ENCODE data around the gene ACOT8. TPM values are rescaled to one million over a fixed set of nuclear protein-coding genes. Genes with fewer than 3 reads are reported as not detected.
A peak's percentile ranks its signal among the peaks of the same experiment; 100 is the strongest.
"Not testable (repeated sequence)": the region's sequence is repeated elsewhere in the genome, so short reads cannot be mapped to it uniquely, and the experiment has no call there.

ACOT8 gene
- total RNA-seq, 1 experiment from 2014 or later, result 36.2 TPM

DNA sequence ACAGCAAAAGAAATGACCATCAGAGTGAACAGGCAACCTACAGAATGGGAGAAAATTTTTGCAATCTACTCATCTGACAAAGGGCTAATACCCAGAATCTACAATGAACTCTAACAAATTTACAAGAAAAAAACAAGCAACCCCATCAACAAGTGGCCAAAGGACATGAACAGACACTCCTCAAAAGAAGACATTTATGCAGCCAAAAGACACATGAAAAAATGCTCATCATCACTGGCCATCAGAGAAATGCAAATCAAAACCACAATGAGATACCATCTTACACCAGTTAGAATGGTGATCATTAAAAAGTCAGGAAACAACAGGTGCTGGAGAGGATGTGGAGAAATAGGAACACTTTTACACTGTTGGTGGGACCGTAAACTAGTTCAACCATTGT is 59.7 kb downstream of the ACOT8 start:
- BruUV-seq (replicated peaks), result TSS peak; percentile 10
- H3K27me3 Mint-ChIP-seq (ENCODE audit: insufficient read depth, unreplicated experiment); H3K9me3 ChIP-seq; H3K4me3 ChIP-seq (ENCODE audit: low read depth, low read length); intact Hi-C loops (cut with micrococcal nuclease; ENCODE audit: unreplicated experiment); CTCF ChIA-PET; H3K4me1 Mint-ChIP-seq (ENCODE audit: low read depth, unreplicated experiment); POLR2A ChIA-PET; H3K27me3 ChIP-seq (replicated peaks; ENCODE audit: control insufficient read depth, insufficient read depth, low read length); H3K4me1 ChIP-seq; H3K27ac Mint-ChIP-seq (ENCODE audit: unreplicated experiment); DNase-seq; H3K4me3 Mint-ChIP-seq (ENCODE audit: unreplicated experiment); H3K36me3 ChIP-seq (ENCODE audit: control insufficient read depth, insufficient read depth, low read length); H3K9me3 Mint-ChIP-seq (ENCODE audit: unreplicated experiment): not testable (repeated sequence)
- H3K36me3 Mint-ChIP-seq (ENCODE audit: insufficient read depth, unreplicated experiment), result peaks cover 33% of the 10 kb centered on the region

DNA sequence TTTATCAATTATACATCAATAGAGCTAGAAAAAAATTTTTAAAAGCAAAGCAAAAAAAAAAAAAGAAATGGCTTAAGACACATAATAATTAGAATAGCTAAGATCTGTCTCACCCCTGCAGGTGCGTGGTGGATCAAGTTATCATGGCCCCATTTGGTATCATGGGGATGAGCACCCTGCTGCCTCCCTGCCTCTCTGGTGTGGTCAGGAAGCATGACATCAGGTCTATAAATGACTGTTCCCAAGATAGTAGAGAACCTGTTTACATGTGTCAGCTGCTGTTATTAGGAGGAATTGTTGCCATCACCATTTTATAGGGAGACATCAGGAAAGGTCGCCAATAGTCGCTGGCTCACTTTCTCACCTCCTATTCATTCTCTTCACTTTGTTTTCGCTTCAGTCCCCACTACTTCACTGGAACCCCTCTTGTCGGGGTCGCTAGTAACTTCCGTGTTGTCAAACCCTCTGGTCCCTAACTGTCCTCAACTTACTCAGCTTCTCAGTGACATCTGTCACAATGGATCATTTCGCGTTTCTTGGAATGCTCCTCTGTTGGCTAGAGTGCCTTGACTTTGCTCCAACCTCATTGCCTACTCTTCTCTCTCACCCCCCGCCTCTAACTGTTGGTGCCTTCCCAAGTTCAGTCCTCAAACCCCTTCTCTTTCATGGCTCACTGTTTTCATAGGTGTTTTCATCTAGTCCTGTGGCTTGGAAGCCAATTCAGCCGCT is 60.7 kb downstream of the ACOT8 start:
- Mint-ChIP-seq H3K9me3 (ENCODE audit: unreplicated experiment) (no peaks in the 10 kb centered on the region), H3K4me1 (ENCODE audit: low read depth, unreplicated experiment) (peaks cover 10% of the 10 kb centered on the region)

DNA sequence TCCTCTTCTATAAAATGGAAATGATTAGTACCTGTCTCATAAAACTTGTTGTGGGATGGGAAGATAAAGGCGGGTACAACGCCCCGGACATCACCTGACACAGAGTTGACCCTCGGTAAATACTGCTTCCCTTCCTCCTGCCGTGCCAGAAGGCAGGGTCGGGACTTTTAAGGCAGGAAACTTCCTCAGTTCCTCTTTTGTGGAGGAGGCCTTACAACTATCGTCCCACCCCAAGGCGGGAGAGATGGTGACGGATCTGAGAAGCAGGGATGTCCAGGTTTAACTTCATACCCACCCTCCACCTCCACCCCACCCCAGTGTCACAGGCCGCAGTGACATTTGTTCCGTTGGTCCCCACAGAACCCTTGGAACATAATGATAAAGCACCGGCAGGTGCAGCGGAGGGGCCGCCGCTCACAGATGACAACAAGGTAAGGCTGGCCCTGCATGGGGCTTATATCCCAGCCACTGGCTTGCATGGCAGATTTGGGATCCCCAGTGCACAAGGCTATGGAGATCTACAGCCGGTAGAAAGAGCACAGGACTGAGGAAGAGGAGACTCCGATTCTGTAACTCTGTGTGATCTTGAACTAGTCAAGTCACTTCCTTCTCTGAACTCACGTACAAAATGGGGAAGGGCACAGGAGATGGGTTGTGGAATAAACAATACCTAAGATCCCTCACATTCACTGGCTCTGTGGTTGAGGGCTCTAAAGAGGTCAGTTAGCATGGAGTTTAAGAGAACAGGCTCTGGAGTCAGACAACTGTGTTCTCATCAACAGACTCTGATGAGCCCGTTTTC is 64.7 kb downstream of the ACOT8 start:
- Mint-ChIP-seq H3K4me3 (ENCODE audit: unreplicated experiment) (peak overlapping the region; percentile 76), H3K9me3 (ENCODE audit: unreplicated experiment) (no peaks in the 10 kb centered on the region), H3K27ac (ENCODE audit: unreplicated experiment) (peak overlapping the region; percentile 87), H3K36me3 (ENCODE audit: insufficient read depth, unreplicated experiment) (peaks cover 35% of the 10 kb centered on the region), H3K27me3 (ENCODE audit: insufficient read depth, unreplicated experiment) (no peaks in the 10 kb centered on the region), H3K4me1 (ENCODE audit: low read depth, unreplicated experiment) (peaks cover 12% of the 10 kb centered on the region)
- ChIA-PET POLR2A (interaction anchor here (0.6 to 1.3 kb wide), 6 partner anchors 12 to 325 kb away, joined by 3 to 6 read pairs (median 4); partner anchors contain the start of gene ZSWIM1), CTCF (interaction anchor here (1.3 kb wide), 1 partner anchor 21 kb away, joined by 13 read pairs; no protein-coding TSS in a partner anchor)
- TF ChIP-seq, protein P1, sequence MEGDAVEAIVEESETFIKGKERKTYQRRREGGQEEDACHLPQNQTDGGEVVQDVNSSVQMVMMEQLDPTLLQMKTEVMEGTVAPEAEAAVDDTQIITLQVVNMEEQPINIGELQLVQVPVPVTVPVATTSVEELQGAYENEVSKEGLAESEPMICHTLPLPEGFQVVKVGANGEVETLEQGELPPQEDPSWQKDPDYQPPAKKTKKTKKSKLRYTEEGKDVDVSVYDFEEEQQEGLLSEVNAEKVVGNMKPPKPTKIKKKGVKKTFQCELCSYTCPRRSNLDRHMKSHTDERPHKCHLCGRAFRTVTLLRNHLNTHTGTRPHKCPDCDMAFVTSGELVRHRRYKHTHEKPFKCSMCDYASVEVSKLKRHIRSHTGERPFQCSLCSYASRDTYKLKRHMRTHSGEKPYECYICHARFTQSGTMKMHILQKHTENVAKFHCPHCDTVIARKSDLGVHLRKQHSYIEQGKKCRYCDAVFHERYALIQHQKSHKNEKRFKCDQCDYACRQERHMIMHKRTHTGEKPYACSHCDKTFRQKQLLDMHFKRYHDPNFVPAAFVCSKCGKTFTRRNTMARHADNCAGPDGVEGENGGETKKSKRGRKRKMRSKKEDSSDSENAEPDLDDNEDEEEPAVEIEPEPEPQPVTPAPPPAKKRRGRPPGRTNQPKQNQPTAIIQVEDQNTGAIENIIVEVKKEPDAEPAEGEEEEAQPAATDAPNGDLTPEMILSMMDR (IDR thresholded peaks at IDR 0.05; ENCODE audit: insufficient read depth in 1 of 2, low read depth in 1 of 2, low read length in 1 of 2, severe bottlenecking in 1 of 2, unreplicated experiment in 1 of 2), result no peak
- Histone ChIP-seq H3K27me3 (replicated peaks; ENCODE audit: control insufficient read depth, insufficient read depth, low read length) (no peaks in the 10 kb centered on the region), H3K4me1 (peaks cover 5% of the 10 kb centered on the region), H3K4me3 (ENCODE audit: low read depth, low read length) (peak overlapping the region; percentile 81), H3K36me3 (ENCODE audit: control insufficient read depth, insufficient read depth, low read length) (peaks cover 7% of the 10 kb centered on the region; the same call in 1 of the 2 replicates), H3K9me3 (no peaks in the 10 kb centered on the region)
- TSS peak; percentile 53 for BruUV-seq (replicated peaks)
- intact Hi-C loops (cut with micrococcal nuclease; ENCODE audit: unreplicated experiment), result no loop called here
- DNase-seq, result no peak

More for the DNA sequence above, 60.7 kb downstream of the ACOT8 start:
- no TSS peak for BruUV-seq (replicated peaks)
- Histone ChIP-seq H3K36me3 (ENCODE audit: control insufficient read depth, insufficient read depth, low read length) (peaks cover 7% of the 10 kb centered on the region; the same call in 1 of the 2 replicates), H3K27me3 (replicated peaks; ENCODE audit: control insufficient read depth, insufficient read depth, low read length) (no peaks in the 10 kb centered on the region), H3K9me3 (no peaks in the 10 kb centered on the region), H3K4me1 (peaks cover 5% of the 10 kb centered on the region), H3K4me3 (ENCODE audit: low read depth, low read length) (no peak overlapping the region)
- Mint-ChIP-seq H3K36me3 (ENCODE audit: insufficient read depth, unreplicated experiment) (peaks cover 33% of the 10 kb centered on the region), H3K4me3 (ENCODE audit: unreplicated experiment) (no peak overlapping the region), H3K27ac (ENCODE audit: unreplicated experiment) (no peak overlapping the region), H3K27me3 (ENCODE audit: insufficient read depth, unreplicated experiment) (no peaks in the 10 kb centered on the region)
- POLR2A ChIA-PET, result no interaction called here
- intact Hi-C loops (cut with micrococcal nuclease; ENCODE audit: unreplicated experiment), result no loop called here
- TF ChIP-seq, protein P1 (IDR thresholded peaks at IDR 0.05; ENCODE audit: insufficient read depth in 1 of 2, low read depth in 1 of 2, low read length in 1 of 2, severe bottlenecking in 1 of 2, unreplicated experiment in 1 of 2), result no peak
- CTCF ChIA-PET, result interaction anchor here (0.7 kb wide), 1 partner anchor 175 kb away, joined by 3 read pairs; no protein-coding TSS in a partner anchor
- DNase-seq, result no peak

Other genes starting within 250 kb of the ACOT8 start
- gene WFDC10A, start 227.7 kb downstream of the ACOT8 start, total RNA-seq (2022), result not detected in 2 replicates
- not detected in 2 replicates for gene WFDC9, start 226.1 kb downstream of the ACOT8 start, total RNA-seq (2022)
- not detected in 2 replicates for gene WFDC11, start 187.2 kb downstream of the ACOT8 start, total RNA-seq (2022)
- not detected in 2 replicates for gene WFDC13, start 155.4 kb downstream of the ACOT8 start, total RNA-seq (2022)
- not detected in 2 replicates for gene WFDC10B, start 152.4 kb downstream of the ACOT8 start, total RNA-seq (2022)
- not detected in 2 replicates for gene SPINT4, start 135.0 kb downstream of the ACOT8 start, total RNA-seq (2022)
- gene WFDC3, start 65.5 kb downstream of the ACOT8 start, total RNA-seq (2022), result 1.1 and 1.7 TPM in 2 replicates
- 89.3 and 105 TPM in 2 replicates for gene DNTTIP1, start 65.4 kb downstream of the ACOT8 start, total RNA-seq (2022)
- gene UBE2C, start 44.7 kb downstream of the ACOT8 start, total RNA-seq (2022), result 409 and 423 TPM in 2 replicates
- gene TNNC2, start 30.1 kb downstream of the ACOT8 start, total RNA-seq (2022), result not detected in 2 replicates
- gene SNX21, start 23.6 kb downstream of the ACOT8 start, total RNA-seq (2022), result 14.1 and 15.6 TPM in 2 replicates
- 6.1 and 6.4 TPM in 2 replicates for gene ZSWIM3, start 222 bp upstream of the ACOT8 start, total RNA-seq (2022)
- 24.8 and 27.3 TPM in 2 replicates for gene ZSWIM1, start 23.8 kb upstream of the ACOT8 start, total RNA-seq (2022)
- gene SPATA25, start 30.2 kb upstream of the ACOT8 start, total RNA-seq (2022), result 6.7 and 7.3 TPM in 2 replicates
- gene NEURL2, start 33.8 kb upstream of the ACOT8 start, total RNA-seq (2022), result 12.6 TPM in 2 replicates
- 282 and 294 TPM in 2 replicates for gene CTSA, start 33.9 kb upstream of the ACOT8 start, total RNA-seq (2022)
- 39.6 and 42.6 TPM in 2 replicates for gene PLTP, start 54.8 kb upstream of the ACOT8 start, total RNA-seq (2022)
- 66.5 and 75.9 TPM in 2 replicates for gene PCIF1, start 77.3 kb upstream of the ACOT8 start, total RNA-seq (2022)
- 35.1 and 38.1 TPM in 2 replicates for gene ZNF335, start 114.8 kb upstream of the ACOT8 start, total RNA-seq (2022)
- 0.16 TPM in 1 of 2 replicates, not detected in the other for gene MMP9, start 151.5 kb upstream of the ACOT8 start, total RNA-seq (2022)
- gene SLC12A5, start 171.8 kb upstream of the ACOT8 start, total RNA-seq (2022), result 0.56 and 1.9 TPM in 2 replicates
- 52.5 and 53.3 TPM in 2 replicates for gene NCOA5, start 232.6 kb upstream of the ACOT8 start, total RNA-seq (2022)